Measurements from ENCODE around the gene SMARCAD1. TPM values are rescaled to one million over a fixed set of nuclear protein-coding genes. Genes with fewer than 3 reads are reported as not detected.

SMARCAD1 gene
- total and polyA plus RNA-seq, 9 donors = 10.2 to 30.5 (median 20.3) TPM

DNA sequence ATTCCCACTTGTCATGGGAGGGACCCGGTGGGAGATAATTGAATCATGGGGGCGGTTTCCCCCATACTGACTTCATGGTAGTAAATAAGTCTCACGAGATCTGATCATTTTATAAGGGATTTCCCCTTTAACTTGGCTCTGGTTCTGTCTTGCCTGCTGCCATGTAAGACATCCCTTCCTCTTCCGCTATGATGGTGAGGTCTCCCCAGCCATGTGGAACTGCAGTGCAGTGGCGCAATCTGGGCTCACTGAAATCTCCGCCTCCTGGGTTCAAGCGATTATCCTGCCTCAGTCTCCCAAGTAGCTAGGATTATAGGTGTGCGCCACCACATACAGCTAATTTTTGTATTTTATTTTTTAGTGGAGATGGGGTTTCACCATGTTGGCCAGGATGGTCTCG, 132.1 kb downstream of the SMARCAD1 start:
- intact Hi-C loops (cut with DNase I) = no loop called here
- WGBS, 3 donors = 79 to 83% (median 81%) methylated on average over 9 of the region's 9 CpGs
- Histone ChIP-seq H3K27me3 (no peaks in the 10 kb centered on the region), H3K4me3 (no peak overlapping the region), H3K36me3 (no peaks in the 10 kb centered on the region), H3K9me3 (no peaks in the 10 kb centered on the region), H3K4me1 (ENCODE audit: insufficient read depth) (no peaks in the 10 kb centered on the region), H3K27ac (no peak overlapping the region)
- TF ChIP-seq POLR2A (IDR thresholded peaks at IDR 0.05) (no peak), EP300 (IDR thresholded peaks at IDR 0.05) (no peak)
- TF ChIP-seq, protein P1, sequence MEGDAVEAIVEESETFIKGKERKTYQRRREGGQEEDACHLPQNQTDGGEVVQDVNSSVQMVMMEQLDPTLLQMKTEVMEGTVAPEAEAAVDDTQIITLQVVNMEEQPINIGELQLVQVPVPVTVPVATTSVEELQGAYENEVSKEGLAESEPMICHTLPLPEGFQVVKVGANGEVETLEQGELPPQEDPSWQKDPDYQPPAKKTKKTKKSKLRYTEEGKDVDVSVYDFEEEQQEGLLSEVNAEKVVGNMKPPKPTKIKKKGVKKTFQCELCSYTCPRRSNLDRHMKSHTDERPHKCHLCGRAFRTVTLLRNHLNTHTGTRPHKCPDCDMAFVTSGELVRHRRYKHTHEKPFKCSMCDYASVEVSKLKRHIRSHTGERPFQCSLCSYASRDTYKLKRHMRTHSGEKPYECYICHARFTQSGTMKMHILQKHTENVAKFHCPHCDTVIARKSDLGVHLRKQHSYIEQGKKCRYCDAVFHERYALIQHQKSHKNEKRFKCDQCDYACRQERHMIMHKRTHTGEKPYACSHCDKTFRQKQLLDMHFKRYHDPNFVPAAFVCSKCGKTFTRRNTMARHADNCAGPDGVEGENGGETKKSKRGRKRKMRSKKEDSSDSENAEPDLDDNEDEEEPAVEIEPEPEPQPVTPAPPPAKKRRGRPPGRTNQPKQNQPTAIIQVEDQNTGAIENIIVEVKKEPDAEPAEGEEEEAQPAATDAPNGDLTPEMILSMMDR (IDR thresholded peaks at IDR 0.05) = no peak
- no peak for DNase-seq

Other genes with a start within 250 kb of the SMARCAD1 start
- gene HPGDS, start 135.0 kb downstream of the SMARCAD1 start, total RNA-seq = 1 to 10 TPM in 2 of 7 donors, under 1 TPM in 5; 0.24 to 1.5 (median 0.77) TPM
- 1 to 10 TPM in 1 of 2 donors, under 1 TPM in 1; 0.70 to 7.4 TPM for gene HPGDS, start 135.0 kb downstream of the SMARCAD1 start, polyA plus RNA-seq
- gene PDLIM5, start 244.1 kb downstream of the SMARCAD1 start, total RNA-seq = 100 to 1,000 TPM in 3 of 7 donors, 10 to 100 TPM in 4; 67.2 to 160 (median 87.8) TPM
- gene PDLIM5, start 244.1 kb downstream of the SMARCAD1 start, polyA plus RNA-seq = 100 to 1,000 TPM in 1 of 2 donors, 10 to 100 TPM in 1; 24.9 to 154 TPM

Measured in ovary (tissue), 9 donors.